ENCODE results near the gene WDPCP. TPM values are rescaled to one million over a fixed set of nuclear protein-coding genes. Genes with fewer than 3 reads are reported as not detected.

Gene WDPCP
- total RNA-seq (10 to 100 TPM in 6 of 7 donors, 1 to 10 TPM in 1; 8.5 to 20.0 (median 15.6) TPM), polyA plus RNA-seq (1 to 10 TPM; 2.1 to 2.2 (median 2.1) TPM)
- long read RNA-seq, donor 1, partial matches to known transcripts, result 0 of 1 reads
- long read RNA-seq, donor 1, other reads (novel, unspliced or antisense), result 0 of 1 reads
- long read RNA-seq, donor 2, partial matches to known transcripts, result 178 of 178 reads
- long read RNA-seq, donor 2, other reads (novel, unspliced or antisense), result 0 of 178 reads

DNA sequence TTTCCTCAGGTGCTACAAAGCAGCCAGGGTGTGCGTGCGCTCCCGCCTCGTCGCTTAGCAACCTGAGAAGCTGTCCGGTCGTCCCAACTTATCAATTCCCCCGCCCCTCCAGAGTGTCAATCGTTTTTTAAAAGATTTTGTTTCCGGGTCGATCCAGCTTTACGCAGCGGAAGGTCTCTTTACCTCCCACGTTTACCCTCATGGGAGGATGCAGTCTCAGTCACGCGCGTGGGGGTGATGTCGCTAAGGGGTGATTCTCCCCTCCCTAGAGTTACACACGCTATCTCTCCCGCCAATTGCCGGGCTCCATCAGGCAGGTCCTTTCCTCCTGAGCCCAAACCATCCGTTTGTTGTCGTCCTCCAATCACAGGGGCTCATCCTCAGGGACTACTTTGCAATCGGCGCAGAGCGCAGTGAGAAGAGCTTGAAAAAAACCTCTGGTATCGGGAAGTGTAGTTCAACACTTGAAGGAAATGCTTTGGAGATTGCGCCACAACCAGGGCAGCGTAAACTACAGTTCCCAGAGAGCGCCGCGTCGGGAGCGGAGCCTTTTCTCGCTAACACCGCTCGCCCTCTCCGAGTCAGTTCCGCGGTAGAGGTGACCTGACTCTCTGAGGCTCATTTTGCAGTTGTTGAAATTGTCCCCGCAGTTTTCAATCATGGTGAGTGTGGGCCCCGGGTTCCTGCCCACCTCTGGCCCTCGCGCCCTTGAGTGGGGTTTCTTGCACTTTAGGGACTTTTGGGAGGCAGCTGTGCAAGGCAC, at the start of gene WDPCP, which contains the start of gene MDH1:
Gene WDPCP (minus strand): TSS at position 93 of the 763 bp plus-strand sequence. CDS start 206 bp downstream, outside the sequence.
Gene MDH1 (plus strand): TSS at position 579 of the 763 bp plus-strand sequence. CDS start 81 bp downstream, at position 660.
- TF ChIP-seq POLR2AphosphoS5 (IDR thresholded peaks at IDR 0.05) (peak; percentile 84 to 94 (median 93)), POLR2A (IDR thresholded peaks at IDR 0.05) (peak in 1 of 3 donors; percentile 68)
- TF ChIP-seq, protein P1, sequence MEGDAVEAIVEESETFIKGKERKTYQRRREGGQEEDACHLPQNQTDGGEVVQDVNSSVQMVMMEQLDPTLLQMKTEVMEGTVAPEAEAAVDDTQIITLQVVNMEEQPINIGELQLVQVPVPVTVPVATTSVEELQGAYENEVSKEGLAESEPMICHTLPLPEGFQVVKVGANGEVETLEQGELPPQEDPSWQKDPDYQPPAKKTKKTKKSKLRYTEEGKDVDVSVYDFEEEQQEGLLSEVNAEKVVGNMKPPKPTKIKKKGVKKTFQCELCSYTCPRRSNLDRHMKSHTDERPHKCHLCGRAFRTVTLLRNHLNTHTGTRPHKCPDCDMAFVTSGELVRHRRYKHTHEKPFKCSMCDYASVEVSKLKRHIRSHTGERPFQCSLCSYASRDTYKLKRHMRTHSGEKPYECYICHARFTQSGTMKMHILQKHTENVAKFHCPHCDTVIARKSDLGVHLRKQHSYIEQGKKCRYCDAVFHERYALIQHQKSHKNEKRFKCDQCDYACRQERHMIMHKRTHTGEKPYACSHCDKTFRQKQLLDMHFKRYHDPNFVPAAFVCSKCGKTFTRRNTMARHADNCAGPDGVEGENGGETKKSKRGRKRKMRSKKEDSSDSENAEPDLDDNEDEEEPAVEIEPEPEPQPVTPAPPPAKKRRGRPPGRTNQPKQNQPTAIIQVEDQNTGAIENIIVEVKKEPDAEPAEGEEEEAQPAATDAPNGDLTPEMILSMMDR (IDR thresholded peaks at IDR 0.05 in 8 of 11, conservative IDR thresholded peaks at IDR 0.05 in 3 of 11), result peak in 1 of 11 experiments; percentile 22

DNA sequence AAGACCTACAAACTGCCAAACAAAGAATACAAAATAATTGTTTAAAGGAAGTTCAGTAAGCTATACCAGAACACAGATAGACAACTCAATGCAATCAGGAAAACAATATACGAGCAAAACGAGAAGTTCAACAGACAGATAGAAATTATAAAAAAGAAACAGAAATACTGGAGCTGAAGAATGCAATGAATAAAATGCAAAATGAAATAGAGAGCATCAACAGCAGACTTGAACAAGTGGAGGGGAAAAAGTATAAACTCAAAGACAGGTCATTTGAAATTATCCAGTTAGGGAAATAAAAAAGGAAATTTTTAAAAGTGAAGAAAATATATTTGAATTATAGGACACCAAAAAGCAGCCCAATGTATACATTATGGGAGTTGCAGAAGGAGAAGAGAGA, 44.1 kb upstream of the WDPCP start:
- Histone ChIP-seq H3K27me3 (replicated peaks in 1 of 7) (no peaks in the 10 kb centered on the region), H3K4me1 (no peaks in the 10 kb centered on the region), H3K27ac (no peak overlapping the region), H3K9me3 (peaks cover 8 to 78% (median 57%) of the 10 kb centered on the region in 8 donors), H3K4me3 (no peak overlapping the region), H3K36me3 (no peaks in the 10 kb centered on the region)
- intact Hi-C loops (cut with DNase I; ENCODE audit: low total_unique reads), result no loop called here
- DNase-seq, result no peak
- TF ChIP-seq, protein P1 (IDR thresholded peaks at IDR 0.05 in 8 of 11, conservative IDR thresholded peaks at IDR 0.05 in 3 of 11), result no peak
- TF ChIP-seq POLR2AphosphoS5 (IDR thresholded peaks at IDR 0.05) (no peak), POLR2A (IDR thresholded peaks at IDR 0.05) (no peak)
- 90 to 97% (median 93%) methylated on average over 2 of the region's 2 CpGs for WGBS, 5 donors

More for the DNA sequence above, at the start of gene WDPCP, which contains the start of gene MDH1:
- no peaks in the 10 kb centered on the region for H3K9me3 ChIP-seq
- H3K27me3 ChIP-seq (replicated peaks in 1 of 7), result no peaks in the 10 kb centered on the region
- H3K4me3 ChIP-seq, result peak within 1 kb of the TSS; percentile 78 to 94 (median 90)
- peak within 1 kb of the TSS; percentile 61 to 91 (median 86) for H3K27ac ChIP-seq
- WGBS, 5 donors, result 0 to 1% (median 0%) methylated on average over 33 to 44 of the region's 44 CpGs
- DNase-seq, result peak; percentile 96
- H3K36me3 ChIP-seq, result peaks cover 0 to 16% (median 3%) of the 10 kb centered on the region in 6 donors
- H3K4me1 ChIP-seq, result peaks cover 27 to 61% (median 49%) of the 10 kb centered on the region in 6 donors
- intact Hi-C loops (cut with DNase I; ENCODE audit: low total_unique reads), result no loop called here

DNA sequence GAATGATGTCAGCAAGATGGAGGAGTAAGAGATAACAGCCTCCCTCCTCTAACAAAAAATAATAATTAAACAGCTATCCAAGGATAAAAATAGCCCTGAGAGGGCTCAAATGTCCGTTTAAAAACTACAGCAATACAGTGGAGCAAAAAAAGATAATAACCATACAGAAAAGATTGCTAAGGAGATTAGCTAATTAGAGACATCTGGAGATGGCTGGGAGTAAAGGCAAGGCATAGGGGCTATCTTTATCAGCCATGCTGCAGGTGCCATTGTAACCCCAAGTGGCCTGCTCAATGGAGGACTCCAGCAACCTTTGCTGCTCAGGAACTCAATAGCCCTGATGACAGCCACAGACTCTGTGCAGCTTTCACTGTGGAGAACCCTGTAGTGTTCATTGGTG, 43.2 kb upstream of the WDPCP start:
- intact Hi-C loops (cut with DNase I; ENCODE audit: low total_unique reads), result no loop called here
- TF ChIP-seq POLR2A (IDR thresholded peaks at IDR 0.05) (no peak), POLR2AphosphoS5 (IDR thresholded peaks at IDR 0.05) (no peak)
- TF ChIP-seq, protein P1 (IDR thresholded peaks at IDR 0.05 in 8 of 11, conservative IDR thresholded peaks at IDR 0.05 in 3 of 11), result no peak

More for the DNA sequence above, 43.2 kb upstream of the WDPCP start:
- Histone ChIP-seq H3K4me1 (no peaks in the 10 kb centered on the region), H3K4me3 (no peak overlapping the region), H3K27me3 (replicated peaks in 1 of 7) (no peaks in the 10 kb centered on the region), H3K36me3 (no peaks in the 10 kb centered on the region), H3K27ac (no peak overlapping the region), H3K9me3 (peaks cover 8 to 73% (median 57%) of the 10 kb centered on the region in 8 donors)
- WGBS, 5 donors, result 61 to 84% (median 70%) methylated on average over 1 of the region's 1 CpG
- DNase-seq, result no peak

All from spleen (tissue), 13 donors.